Spleen (tissue), 11 donors: ENCODE results near the gene MCTP1. TPM values are rescaled to one million over a fixed set of nuclear protein-coding genes. Genes with fewer than 3 reads are reported as not detected.

Experiments used
- DNase-seq: peaks from one replicate; pipeline ENCODE4 v3.0.0-alpha.2; 2020
- H3K27ac ChIP-seq, 8 donors: fragments of 200-600 bp; sonication (generic) in 7 of 8; 1 replicate in 4 of 8; 2 replicates in 4 of 8; pipeline versions ENCODE4 v1.5.0 to v1.8.0; 2016 to 2021; ENCODE audit warnings: inconsistent platforms in 4 of 8, mild to moderate bottlenecking in 4 of 8, moderate library complexity in 1 of 8
- H3K27me3 ChIP-seq, 7 donors: fragments of 200-600 bp; sonication (generic) in 6 of 7; replicated peaks in 1 of 7; 1 replicate in 4 of 7; 2 replicates in 3 of 7; pipeline versions ENCODE4 v1.5.0 to v1.8.0; 2016 to 2021; ENCODE audit warnings: inconsistent platforms in 3 of 7, mild to moderate bottlenecking in 1 of 7
- H3K36me3 ChIP-seq, 6 donors: fragments of 200-600 bp; sonication (generic) in 5 of 6; 1 replicate in 4 of 6; 2 replicates in 2 of 6; pipeline versions ENCODE4 v1.5.0 to v1.8.0; 2016 to 2021; ENCODE audit warnings: inconsistent platforms in 2 of 6
- H3K4me1 ChIP-seq, 6 donors: fragments of 200-600 bp; sonication (generic) in 5 of 6; 1 replicate in 3 of 6; 2 replicates in 3 of 6; pipeline versions ENCODE4 v1.5.0 to v1.8.0; 2016 to 2021; ENCODE audit warnings: inconsistent platforms in 3 of 6
- H3K4me3 ChIP-seq, 8 donors: fragments of 200-600 bp; sonication (generic) in 7 of 8; 1 replicate in 4 of 8; 2 replicates in 4 of 8; pipeline versions ENCODE4 v1.5.0 to v1.8.0; 2016 to 2021; ENCODE audit warnings: inconsistent platforms in 4 of 8, mild to moderate bottlenecking in 4 of 8, moderate library complexity in 2 of 8
- H3K9me3 ChIP-seq, 8 donors: fragments of 200-600 bp; sonication (generic) in 7 of 8; 1 replicate in 4 of 8; 2 replicates in 4 of 8; pipeline versions ENCODE4 v1.5.0 to v1.8.0; 2016 to 2021; ENCODE audit warnings: inconsistent platforms in 4 of 8
- POLR2A ChIP-seq, 3 donors: fragments of 450-650 bp; IDR thresholded peaks; one replicate each; pipeline ENCODE4 v1.5.1; 2017; ENCODE audit warnings: antibody characterized with exemption in 3 of 3, mild to moderate bottlenecking in 1 of 3
- POLR2AphosphoS5 ChIP-seq, 3 donors: sonication (generic); formaldehyde crosslinking; IDR thresholded peaks; one replicate each; pipeline ENCODE4 v1.5.1; 2017; ENCODE audit warnings: antibody characterized with exemption in 3 of 3
- WGBS, 5 donors: extraction: QIAGEN DNeasy Blood & Tissue Kit in 3 of 5; methylation state at CpG; one replicate each; pipeline versions ENCODE4 v1.1.5 to v1.1.7; 2013 to 2018; 5-methylcytosine and 5-hydroxymethylcytosine counted together
- intact Hi-C: fragments of 100-400 bp; cut with DNase I; formaldehyde crosslinking; loops from one replicate; pipeline ENCODE4 v1.15.0; 2023; ENCODE audit warnings: low total_unique reads
- polyA plus RNA-seq, 3 donors: library from polyadenylated mRNA; stranded (reverse); fragments of 200-250 nt; gene quantifications; one replicate each; pipeline ENCODE4 v1.2.1, GENCODE V29; 2013
- total RNA-seq, 7 donors: library from RNA; depleted of rRNA in 3 of 7; stranded (reverse); fragments of >200 nt in 3 of 7; fragmentation: NEBNext Ultra II Directional in 4 of 7; extraction: Animal tissue kit (Norgen Biotek cat#: 25700) in 4 of 7; gene quantifications; one replicate each; pipeline versions ENCODE4 v1.1.0 to v1.2.1, GENCODE V29; 2016 to 2021
- TF ChIP-seq, protein P1 (sequence below), 11 experiments: fragments of 200-600 bp in 7 of 11; fragments of 450-650 bp in 4 of 11; sonication (generic) in 4 of 11; IDR thresholded peaks in 8 of 11; conservative IDR thresholded peaks in 3 of 11; 1 replicate in 7 of 11; 2 replicates in 4 of 11; pipeline versions ENCODE4 v1.4.0 to v1.8.0; 2016 to 2021; ENCODE audit warnings: antibody characterized with exemption in 11 of 11, inconsistent platforms in 4 of 11, mild to moderate bottlenecking in 1 of 11
- donor health status: healthy with polysubstance abuse.
- donor health status: DM: no; HTN: no; CAD: no; lungs with moderate emphysema.
- donor health status: DM: no; HTN: no; CAD: no.
- donor health status: Bipolar disorder and iron deficiency.
- donor health status: healthy.
- donor health status: DM: no; HTN: no; CAD: no.
- donor health status: DM: yes; HTN: yes; CAD: no.

MCTP1 gene
- total and polyA plus RNA-seq, 10 donors: 1.2 to 57.2 (median 29.4) TPM

GRCh38 chr5:95066048-95066447 lies 218.8 kb downstream of the MCTP1 start:
- no peak for DNase-seq
- H3K27me3 ChIP-seq: no peaks in the 10 kb centered on the region
- H3K9me3 ChIP-seq: no peaks in the 10 kb centered on the region
- intact Hi-C loops: no loop called here
- WGBS, 5 donors: 76 to 93% (median 87%) methylated on average over 1 of the region's 1 CpG
- peaks cover 0 to 32% (median 13%) of the 10 kb centered on the region in 6 donors for H3K4me1 ChIP-seq
- TF ChIP-seq POLR2AphosphoS5 (IDR thresholded peaks at IDR 0.05) (no peak), POLR2A (IDR thresholded peaks at IDR 0.05) (no peak)
- TF ChIP-seq, protein P1, sequence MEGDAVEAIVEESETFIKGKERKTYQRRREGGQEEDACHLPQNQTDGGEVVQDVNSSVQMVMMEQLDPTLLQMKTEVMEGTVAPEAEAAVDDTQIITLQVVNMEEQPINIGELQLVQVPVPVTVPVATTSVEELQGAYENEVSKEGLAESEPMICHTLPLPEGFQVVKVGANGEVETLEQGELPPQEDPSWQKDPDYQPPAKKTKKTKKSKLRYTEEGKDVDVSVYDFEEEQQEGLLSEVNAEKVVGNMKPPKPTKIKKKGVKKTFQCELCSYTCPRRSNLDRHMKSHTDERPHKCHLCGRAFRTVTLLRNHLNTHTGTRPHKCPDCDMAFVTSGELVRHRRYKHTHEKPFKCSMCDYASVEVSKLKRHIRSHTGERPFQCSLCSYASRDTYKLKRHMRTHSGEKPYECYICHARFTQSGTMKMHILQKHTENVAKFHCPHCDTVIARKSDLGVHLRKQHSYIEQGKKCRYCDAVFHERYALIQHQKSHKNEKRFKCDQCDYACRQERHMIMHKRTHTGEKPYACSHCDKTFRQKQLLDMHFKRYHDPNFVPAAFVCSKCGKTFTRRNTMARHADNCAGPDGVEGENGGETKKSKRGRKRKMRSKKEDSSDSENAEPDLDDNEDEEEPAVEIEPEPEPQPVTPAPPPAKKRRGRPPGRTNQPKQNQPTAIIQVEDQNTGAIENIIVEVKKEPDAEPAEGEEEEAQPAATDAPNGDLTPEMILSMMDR (IDR thresholded peaks at IDR 0.05 in 8 of 11, conservative IDR thresholded peaks at IDR 0.05 in 3 of 11): no peak
- no peak overlapping the region for H3K4me3 ChIP-seq
- H3K36me3 ChIP-seq: no peaks in the 10 kb centered on the region
- H3K27ac ChIP-seq: no peak overlapping the region

DNA sequence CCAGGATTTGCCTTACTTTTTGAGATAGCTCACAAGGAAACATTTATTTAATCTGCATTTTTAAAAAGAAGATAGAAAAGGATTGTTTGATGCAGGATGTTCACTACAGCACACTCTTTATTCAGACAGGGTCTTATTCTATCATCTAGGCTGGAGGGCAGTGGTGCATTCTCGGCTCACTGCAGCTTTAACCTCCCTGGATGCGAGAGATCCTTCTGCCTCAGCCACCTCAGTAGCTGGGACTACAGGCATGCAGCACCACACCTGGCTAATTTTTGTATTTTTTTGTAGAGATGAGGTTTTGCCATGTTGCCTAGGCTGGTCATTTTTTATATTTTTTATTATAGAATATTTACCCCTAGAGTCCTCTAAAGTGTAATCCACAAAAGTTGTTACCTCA lies 221.4 kb downstream of the MCTP1 start:
- no peak overlapping the region for H3K27ac ChIP-seq
- no peak for DNase-seq
- H3K9me3 ChIP-seq: no peaks in the 10 kb centered on the region
- peaks cover 0 to 12% (median 3%) of the 10 kb centered on the region in 6 donors for H3K4me1 ChIP-seq
- H3K27me3 ChIP-seq: no peaks in the 10 kb centered on the region
- no peak overlapping the region for H3K4me3 ChIP-seq
- H3K36me3 ChIP-seq: no peaks in the 10 kb centered on the region
- intact Hi-C loops: no loop called here
- WGBS, 5 donors: 84 to 98% (median 90%) methylated on average over 2 of the region's 2 CpGs
- TF ChIP-seq POLR2A (IDR thresholded peaks at IDR 0.05): no peak
- TF ChIP-seq POLR2AphosphoS5 (IDR thresholded peaks at IDR 0.05): no peak

- Histone ChIP-seq H3K27ac (peak overlapping the region in 1 of 8 donors; percentile 17), H3K27me3 (no peaks in the 10 kb centered on the region), H3K4me1 (peaks cover 0 to 9% (median 2%) of the 10 kb centered on the region in 6 donors), H3K4me3 (no peak overlapping the region), H3K36me3 (no peaks in the 10 kb centered on the region), H3K9me3 (no peaks in the 10 kb centered on the region)
- intact Hi-C loops: no loop called here
- TF ChIP-seq, protein P1 (IDR thresholded peaks at IDR 0.05 in 8 of 11, conservative IDR thresholded peaks at IDR 0.05 in 3 of 11): no peak
- no peak for TF ChIP-seq POLR2AphosphoS5 (IDR thresholded peaks at IDR 0.05)
- no peak for TF ChIP-seq POLR2A (IDR thresholded peaks at IDR 0.05)
- 3 to 13% (median 7%) methylated on average over 2 of the region's 2 CpGs for WGBS, 5 donors
- no peak for DNase-seq
Observed at GRCh38 chr5:95060098-95060497, 224.8 kb downstream of the MCTP1 start.

DNA sequence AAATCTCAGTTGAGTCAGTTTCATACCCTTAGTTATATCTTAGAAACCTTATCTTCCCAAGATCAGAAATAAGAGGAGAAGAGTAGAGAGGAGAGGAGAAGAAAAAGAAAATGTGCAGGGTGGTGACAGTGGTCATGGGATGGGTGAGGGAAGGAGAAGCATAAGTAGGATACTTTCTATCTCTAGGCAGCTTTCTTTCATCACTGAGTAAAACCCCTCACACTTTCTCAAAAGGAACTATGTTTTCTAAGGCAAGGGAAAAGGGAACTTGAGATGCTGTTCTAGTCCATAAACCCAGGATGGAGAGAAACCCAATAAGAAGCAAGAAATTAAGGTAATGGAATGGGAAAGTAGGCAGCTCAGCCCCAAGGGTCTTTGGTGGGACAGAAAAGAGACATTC lies 225.3 kb downstream of the MCTP1 start:
- peaks cover 0 to 9% (median 2%) of the 10 kb centered on the region in 6 donors for H3K4me1 ChIP-seq
- intact Hi-C loops: no loop called here

More for the DNA sequence above, 225.3 kb downstream of the MCTP1 start:
- Histone ChIP-seq H3K4me3 (no peak overlapping the region), H3K9me3 (no peaks in the 10 kb centered on the region), H3K27ac (peak overlapping the region in 1 of 8 donors; percentile 17), H3K27me3 (no peaks in the 10 kb centered on the region), H3K36me3 (no peaks in the 10 kb centered on the region)
- TF ChIP-seq POLR2A (IDR thresholded peaks at IDR 0.05) (no peak), POLR2AphosphoS5 (IDR thresholded peaks at IDR 0.05) (no peak)
- TF ChIP-seq, protein P1 (IDR thresholded peaks at IDR 0.05 in 8 of 11, conservative IDR thresholded peaks at IDR 0.05 in 3 of 11): no peak
- no peak for DNase-seq
